Stimulated activated CD8-positive, alpha-beta memory T cell treated with anti-CD3 and anti-CD28 coated beads, Interleukin-7, amount 100 ng/mL, for 24 hours (primary cell): ENCODE data around the gene APOB.

Source experiments
- DNase-seq: peaks from one replicate; pipeline ENCODE4 v3.0.0-alpha.2; 2020; ENCODE audit warnings: low read depth

Gene APOB

GRCh38 chr2:20982861-20983260 lies 61.0 kb downstream of the APOB start:
- no peak for DNase-seq

GRCh38 chr2:20977520-20978180 lies 66.2 kb downstream of the APOB start:
- no peak for DNase-seq

GRCh38 chr2:20976527-20976926 lies 67.3 kb downstream of the APOB start:
- DNase-seq: no peak

- no peak for DNase-seq
These were observed 70.9 kb downstream of the APOB start for GRCh38 chr2:20972792-20973565.

- DNase-seq: no peak
These were observed 71.8 kb downstream of the APOB start for GRCh38 chr2:20972110-20972509.

GRCh38 chr2:20970068-20970467 lies 73.8 kb downstream of the APOB start:
- DNase-seq: no peak

- no peak for DNase-seq
These were observed 77.7 kb downstream of the APOB start for GRCh38 chr2:20966061-20966595.

- no peak for DNase-seq
These were observed 78.7 kb downstream of the APOB start for GRCh38 chr2:20965221-20965620.

- DNase-seq: no peak
These were observed 80.0 kb downstream of the APOB start for GRCh38 chr2:20963867-20964266.

- DNase-seq: peak; percentile 53
These were observed 80.8 kb downstream of the APOB start for GRCh38 chr2:20962939-20963557.

- DNase-seq: no peak
These were observed 82.0 kb downstream of the APOB start for GRCh38 chr2:20961858-20962257.

GRCh38 chr2:20960003-20960402 lies 83.9 kb downstream of the APOB start:
- DNase-seq: no peak

- no peak for DNase-seq
These were observed 84.6 kb downstream of the APOB start for GRCh38 chr2:20959252-20959651.

- no peak for DNase-seq
These were observed 85.9 kb downstream of the APOB start for GRCh38 chr2:20957788-20958525.

GRCh38 chr2:20955277-20956026 lies 88.4 kb downstream of the APOB start:
- no peak for DNase-seq

GRCh38 chr2:20953146-20953824 lies 90.6 kb downstream of the APOB start:
- DNase-seq: no peak
